Activated CD4-positive, alpha-beta T cell treated with anti-CD3 and anti-CD28 coated beads, Interleukin-2, Interleukin-4, amounts not matched to agents 100 ng/mL and 50 ng/mL, durations not matched to agents 16 hours and 8 hours (primary cell): ENCODE measurements around the gene ZKSCAN4.

ENCODE experiments used
- DNase-seq: peaks from one replicate; pipeline ENCODE4 v3.0.0-alpha.2; 2020; ENCODE audit warnings: low spot score

Gene ZKSCAN4

GRCh38 chr6:28208111-28208659 lies 43.9 kb downstream of the ZKSCAN4 start:
- DNase-seq: no peak

- no peak for DNase-seq
Observed at GRCh38 chr6:28207510-28208110, 44.5 kb downstream of the ZKSCAN4 start.

GRCh38 chr6:28206928-28207509 lies 45.0 kb downstream of the ZKSCAN4 start:
- no peak for DNase-seq

GRCh38 chr6:28206527-28206926 lies 45.5 kb downstream of the ZKSCAN4 start:
- DNase-seq: no peak

- no peak for DNase-seq
Observed at GRCh38 chr6:28205879-28206278, 46.2 kb downstream of the ZKSCAN4 start.

GRCh38 chr6:28203201-28203600 lies 48.9 kb downstream of the ZKSCAN4 start:
- no peak for DNase-seq

GRCh38 chr6:28200020-28200419 lies 52.0 kb downstream of the ZKSCAN4 start:
- no peak for DNase-seq
